Measurements from ENCODE around the gene CROCC2.

DNA sequence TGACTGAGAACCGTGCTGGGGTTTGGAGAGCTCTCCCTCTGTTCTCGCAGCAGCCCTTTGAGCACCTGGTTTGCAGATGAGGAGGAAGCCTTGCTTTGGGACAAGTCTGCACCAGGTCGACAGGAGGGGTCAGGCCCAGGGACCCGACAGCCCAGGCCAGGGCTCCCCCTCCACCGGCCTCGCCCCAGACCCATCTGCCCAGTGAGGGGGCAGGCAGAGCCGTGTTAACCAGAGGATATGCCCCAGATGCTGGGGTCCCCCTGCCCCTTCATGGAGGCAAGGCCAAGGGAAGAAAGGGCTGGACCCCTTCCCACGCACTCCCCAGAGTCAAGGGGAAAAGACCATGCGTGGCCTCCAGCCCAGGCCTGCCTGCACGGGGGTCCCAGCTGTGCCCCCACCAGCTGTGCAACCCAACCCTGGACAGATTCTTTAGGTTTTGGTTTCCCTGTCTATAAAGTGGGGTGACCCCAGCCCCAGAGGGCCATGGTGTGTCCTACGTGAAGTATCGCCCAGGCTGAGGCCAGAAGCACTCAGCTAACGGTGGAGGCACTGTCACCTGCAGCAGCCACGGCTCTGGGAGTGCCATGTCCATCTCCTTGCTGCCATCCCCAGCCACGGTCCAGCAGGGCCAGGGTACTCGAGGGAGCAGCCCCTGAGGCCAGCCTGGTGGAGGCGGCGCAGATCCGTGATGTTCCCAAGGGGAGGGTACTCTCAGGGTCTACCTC is 87.5 kb downstream of the CROCC2 start:
- TF ChIP-seq, protein P1, sequence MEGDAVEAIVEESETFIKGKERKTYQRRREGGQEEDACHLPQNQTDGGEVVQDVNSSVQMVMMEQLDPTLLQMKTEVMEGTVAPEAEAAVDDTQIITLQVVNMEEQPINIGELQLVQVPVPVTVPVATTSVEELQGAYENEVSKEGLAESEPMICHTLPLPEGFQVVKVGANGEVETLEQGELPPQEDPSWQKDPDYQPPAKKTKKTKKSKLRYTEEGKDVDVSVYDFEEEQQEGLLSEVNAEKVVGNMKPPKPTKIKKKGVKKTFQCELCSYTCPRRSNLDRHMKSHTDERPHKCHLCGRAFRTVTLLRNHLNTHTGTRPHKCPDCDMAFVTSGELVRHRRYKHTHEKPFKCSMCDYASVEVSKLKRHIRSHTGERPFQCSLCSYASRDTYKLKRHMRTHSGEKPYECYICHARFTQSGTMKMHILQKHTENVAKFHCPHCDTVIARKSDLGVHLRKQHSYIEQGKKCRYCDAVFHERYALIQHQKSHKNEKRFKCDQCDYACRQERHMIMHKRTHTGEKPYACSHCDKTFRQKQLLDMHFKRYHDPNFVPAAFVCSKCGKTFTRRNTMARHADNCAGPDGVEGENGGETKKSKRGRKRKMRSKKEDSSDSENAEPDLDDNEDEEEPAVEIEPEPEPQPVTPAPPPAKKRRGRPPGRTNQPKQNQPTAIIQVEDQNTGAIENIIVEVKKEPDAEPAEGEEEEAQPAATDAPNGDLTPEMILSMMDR (IDR thresholded peaks at IDR 0.05): no peak
- TF ChIP-seq POLR2A (IDR thresholded peaks at IDR 0.05) (no peak), POLR2AphosphoS5 (IDR thresholded peaks at IDR 0.05) (no peak), EP300 (IDR thresholded peaks at IDR 0.05) (no peak)
